ENCODE measurements around the gene SCN4A.
"Not testable (repeated sequence)": the region's sequence is repeated elsewhere in the genome, so short reads cannot be mapped to it uniquely, and the experiment has no call there.

The SCN4A gene

GRCh38 chr17:63917206-63917605 lies 55.5 kb downstream of the SCN4A start:
- not testable (repeated sequence) for H3K79me1 ChIP-seq (ENCODE audit: low read depth, low read length)

GRCh38 chr17:63916566-63917185 lies 56.0 kb downstream of the SCN4A start:
- no peak overlapping the region for H4K91ac ChIP-seq (ENCODE audit: low read depth, low read length, poor library complexity)
- H3K4me1 ChIP-seq (ENCODE audit: control insufficient read depth in 2 of 2, insufficient read depth in 1 of 2, low read depth in 1 of 2, low read length in 2 of 2) = peaks cover 0 to 3% of the 10 kb centered on the region in 2 donors

More at GRCh38 chr17:63917206-63917605, 55.5 kb downstream of the SCN4A start:
- H3K9ac ChIP-seq (ENCODE audit: low read depth, low read length, poor library complexity); H3K23ac ChIP-seq (ENCODE audit: low read depth, low read length, poor library complexity); H4K91ac ChIP-seq (ENCODE audit: low read depth, low read length, poor library complexity); H2BK12ac ChIP-seq (ENCODE audit: low read length); H2BK120ac ChIP-seq (ENCODE audit: low read depth, low read length); H2BK15ac ChIP-seq (ENCODE audit: low read length); H3K36me3 ChIP-seq (replicated peaks in 1 of 2; ENCODE audit: control insufficient read depth in 2 of 2, insufficient read depth in 2 of 2, low read length in 2 of 2); H3K4me2 ChIP-seq (ENCODE audit: insufficient read depth, low read length, poor library complexity, severe bottlenecking); H3K18ac ChIP-seq (ENCODE audit: low read length); H2BK5ac ChIP-seq (ENCODE audit: low read length); H3K27ac ChIP-seq (replicated peaks; ENCODE audit: low read length); H3K9me3 ChIP-seq (replicated peaks in 1 of 2; ENCODE audit: control insufficient read depth in 2 of 2, insufficient read depth in 1 of 2, low read depth in 1 of 2, low read length in 2 of 2); H2AK5ac ChIP-seq (ENCODE audit: low read depth, low read length); H3K27me3 ChIP-seq (ENCODE audit: control insufficient read depth in 3 of 3, insufficient read depth in 3 of 3, low read depth in 1 of 3, low read length in 3 of 3); H3K14ac ChIP-seq (ENCODE audit: low read length); H3K4ac ChIP-seq (ENCODE audit: low read length); DNase-seq (ENCODE audit: low spot score); H2AFZ ChIP-seq (ENCODE audit: low read length); H3K4me1 ChIP-seq (ENCODE audit: control insufficient read depth in 2 of 2, insufficient read depth in 1 of 2, low read depth in 1 of 2, low read length in 2 of 2); H3K4me3 ChIP-seq (ENCODE audit: low read length in 2 of 2); H4K8ac ChIP-seq (ENCODE audit: low read depth, low read length): not testable (repeated sequence)
- no CpG with 5 or more reads among the region's 11 CpGs for WGBS, 2 donors (ENCODE audit: extremely low coverage in 2 of 2, insufficient read length in 2 of 2, insufficient replicate concordance in 1 of 2)

GRCh38 chr17:63915753-63916152 lies 57.0 kb downstream of the SCN4A start:
- H3K9ac ChIP-seq (ENCODE audit: low read depth, low read length, poor library complexity); H3K4ac ChIP-seq (ENCODE audit: low read length); H2AK5ac ChIP-seq (ENCODE audit: low read depth, low read length); H3K79me1 ChIP-seq (ENCODE audit: low read depth, low read length); H3K4me1 ChIP-seq (ENCODE audit: control insufficient read depth in 2 of 2, insufficient read depth in 1 of 2, low read depth in 1 of 2, low read length in 2 of 2); H2BK5ac ChIP-seq (ENCODE audit: low read length); H4K91ac ChIP-seq (ENCODE audit: low read depth, low read length, poor library complexity); H3K18ac ChIP-seq (ENCODE audit: low read length); H2AFZ ChIP-seq (ENCODE audit: low read length); H3K14ac ChIP-seq (ENCODE audit: low read length); H3K36me3 ChIP-seq (replicated peaks in 1 of 2; ENCODE audit: control insufficient read depth in 2 of 2, insufficient read depth in 2 of 2, low read length in 2 of 2); H2BK120ac ChIP-seq (ENCODE audit: low read depth, low read length); DNase-seq (ENCODE audit: low spot score); H3K27ac ChIP-seq (replicated peaks; ENCODE audit: low read length); H3K27me3 ChIP-seq (ENCODE audit: control insufficient read depth in 3 of 3, insufficient read depth in 3 of 3, low read depth in 1 of 3, low read length in 3 of 3); H2BK15ac ChIP-seq (ENCODE audit: low read length); H2BK12ac ChIP-seq (ENCODE audit: low read length); H3K4me2 ChIP-seq (ENCODE audit: insufficient read depth, low read length, poor library complexity, severe bottlenecking); H3K4me3 ChIP-seq (ENCODE audit: low read length in 2 of 2); H4K8ac ChIP-seq (ENCODE audit: low read depth, low read length); H3K9me3 ChIP-seq (replicated peaks in 1 of 2; ENCODE audit: control insufficient read depth in 2 of 2, insufficient read depth in 1 of 2, low read depth in 1 of 2, low read length in 2 of 2); H3K23ac ChIP-seq (ENCODE audit: low read depth, low read length, poor library complexity): not testable (repeated sequence)
- WGBS, 2 donors (ENCODE audit: extremely low coverage in 2 of 2, insufficient read length in 2 of 2, insufficient replicate concordance in 1 of 2) = no CpG with 5 or more reads among the region's 10 CpGs

More at GRCh38 chr17:63916566-63917185, 56.0 kb downstream of the SCN4A start:
- Histone ChIP-seq H3K4ac (ENCODE audit: low read length) (no peak overlapping the region), H3K23ac (ENCODE audit: low read depth, low read length, poor library complexity) (no peak overlapping the region), H2BK120ac (ENCODE audit: low read depth, low read length) (no peak overlapping the region), H2BK15ac (ENCODE audit: low read length) (no peak overlapping the region), H2BK12ac (ENCODE audit: low read length) (no peak overlapping the region), H2BK5ac (ENCODE audit: low read length) (no peak overlapping the region), H4K8ac (ENCODE audit: low read depth, low read length) (no peak overlapping the region), H3K4me3 (ENCODE audit: low read length in 2 of 2) (no peak overlapping the region), H2AFZ (ENCODE audit: low read length) (no peak overlapping the region), H3K9ac (ENCODE audit: low read depth, low read length, poor library complexity) (no peak overlapping the region), H3K18ac (ENCODE audit: low read length) (peak overlapping the region; percentile 28), H3K14ac (ENCODE audit: low read length) (no peak overlapping the region), H3K27ac (replicated peaks; ENCODE audit: low read length) (no peak overlapping the region), H2AK5ac (ENCODE audit: low read depth, low read length) (no peak overlapping the region), H3K9me3 (replicated peaks in 1 of 2; ENCODE audit: control insufficient read depth in 2 of 2, insufficient read depth in 1 of 2, low read depth in 1 of 2, low read length in 2 of 2) (no peaks in the 10 kb centered on the region), H3K36me3 (replicated peaks in 1 of 2; ENCODE audit: control insufficient read depth in 2 of 2, insufficient read depth in 2 of 2, low read length in 2 of 2) (no peaks in the 10 kb centered on the region), H3K79me1 (ENCODE audit: low read depth, low read length) (no peaks in the 10 kb centered on the region), H3K27me3 (ENCODE audit: control insufficient read depth in 3 of 3, insufficient read depth in 3 of 3, low read depth in 1 of 3, low read length in 3 of 3) (no peaks in the 10 kb centered on the region), H3K4me2 (ENCODE audit: insufficient read depth, low read length, poor library complexity, severe bottlenecking) (no peak overlapping the region)
- no peak for DNase-seq (ENCODE audit: low spot score)
- no CpG with 5 or more reads among the region's 12 CpGs for WGBS, 2 donors (ENCODE audit: extremely low coverage in 2 of 2, insufficient read length in 2 of 2, insufficient replicate concordance in 1 of 2)

- Histone ChIP-seq H3K4me1 (ENCODE audit: control insufficient read depth in 2 of 2, insufficient read depth in 1 of 2, low read depth in 1 of 2, low read length in 2 of 2) (peaks cover 0 to 3% of the 10 kb centered on the region in 2 donors), H3K18ac (ENCODE audit: low read length) (no peak overlapping the region), H3K14ac (ENCODE audit: low read length) (no peak overlapping the region), H4K8ac (ENCODE audit: low read depth, low read length) (no peak overlapping the region), H4K91ac (ENCODE audit: low read depth, low read length, poor library complexity) (no peak overlapping the region), H3K4ac (ENCODE audit: low read length) (no peak overlapping the region), H2AFZ (ENCODE audit: low read length) (no peak overlapping the region), H3K4me2 (ENCODE audit: insufficient read depth, low read length, poor library complexity, severe bottlenecking) (no peak overlapping the region), H3K4me3 (ENCODE audit: low read length in 2 of 2) (no peak overlapping the region), H3K27me3 (ENCODE audit: control insufficient read depth in 3 of 3, insufficient read depth in 3 of 3, low read depth in 1 of 3, low read length in 3 of 3) (no peaks in the 10 kb centered on the region), H3K9me3 (replicated peaks in 1 of 2; ENCODE audit: control insufficient read depth in 2 of 2, insufficient read depth in 1 of 2, low read depth in 1 of 2, low read length in 2 of 2) (no peaks in the 10 kb centered on the region), H3K27ac (replicated peaks; ENCODE audit: low read length) (no peak overlapping the region), H3K23ac (ENCODE audit: low read depth, low read length, poor library complexity) (no peak overlapping the region), H3K36me3 (replicated peaks in 1 of 2; ENCODE audit: control insufficient read depth in 2 of 2, insufficient read depth in 2 of 2, low read length in 2 of 2) (no peaks in the 10 kb centered on the region), H2BK12ac (ENCODE audit: low read length) (no peak overlapping the region), H2AK5ac (ENCODE audit: low read depth, low read length) (no peak overlapping the region), H2BK15ac (ENCODE audit: low read length) (no peak overlapping the region), H2BK120ac (ENCODE audit: low read depth, low read length) (no peak overlapping the region), H3K9ac (ENCODE audit: low read depth, low read length, poor library complexity) (no peak overlapping the region), H3K79me1 (ENCODE audit: low read depth, low read length) (no peaks in the 10 kb centered on the region), H2BK5ac (ENCODE audit: low read length) (no peak overlapping the region)
- WGBS, 2 donors (ENCODE audit: extremely low coverage in 2 of 2, insufficient read length in 2 of 2, insufficient replicate concordance in 1 of 2) = no CpG with 5 or more reads among the region's 7 CpGs
- DNase-seq (ENCODE audit: low spot score) = no peak
Observed at GRCh38 chr17:63914471-63914870, 58.2 kb downstream of the SCN4A start.
